ENCODE data around the gene WFDC13. TPM values are rescaled to one million over a fixed set of nuclear protein-coding genes. Genes with fewer than 3 reads are reported as not detected.
"Not testable (repeated sequence)": the region's sequence is repeated elsewhere in the genome, so short reads cannot be mapped to it uniquely, and the experiment has no call there.

Gene WFDC13
- total and polyA plus RNA-seq, 2 of the 8 experiments (the other 6 are each of a cell fraction or from before 2014, with no cell fraction given), result not detected

GRCh38 chr20:45701873-45702272, at the start of gene WFDC13 (continued):
- TF ChIP-seq TAF7 (optimal IDR thresholded peaks at IDR 0.05; ENCODE audit: borderline replicate concordance, low read depth, low read length) (no peak), SAP30 (IDR thresholded peaks at IDR 0.05; ENCODE audit: insufficient read depth, insufficient replicate concordance, low read length) (no peak)

DNA sequence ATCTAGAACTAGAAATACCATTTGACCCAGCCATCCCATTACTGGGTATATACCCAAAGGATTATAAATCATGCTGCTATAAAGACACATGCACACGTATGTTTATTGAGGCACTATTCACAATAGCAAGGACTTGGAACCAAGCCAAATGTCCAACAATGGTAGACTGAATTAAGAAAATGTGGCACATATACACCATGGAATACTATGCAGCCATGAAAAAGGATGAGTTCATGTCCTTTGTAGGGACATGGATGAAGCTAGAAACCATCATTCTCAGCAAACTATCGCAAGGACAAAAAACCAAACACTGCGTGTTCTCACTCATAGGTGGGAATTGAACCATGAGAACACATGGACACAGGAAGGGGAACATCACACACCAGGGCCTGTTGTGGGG, 44.8 kb upstream of the WFDC13 start:
- H3K4me3 ChIP-seq (ENCODE audit: extremely low read depth in 1 of 4, insufficient read depth in 2 of 4, low read depth in 3 of 4, low read length in 4 of 4); H2BK20ac ChIP-seq (ENCODE audit: low read length); H2BK15ac ChIP-seq (ENCODE audit: low read length); H3K79me1 ChIP-seq (ENCODE audit: low read depth, low read length); H3K4me2 ChIP-seq (ENCODE audit: insufficient read depth in 1 of 2, low read depth in 2 of 2, low read length in 2 of 2); H3K27ac ChIP-seq (ENCODE audit: low read depth, low read length); H3K36me3 ChIP-seq (ENCODE audit: control insufficient read depth in 2 of 4, insufficient read depth in 4 of 4, low read length in 3 of 4); H3K79me2 ChIP-seq (ENCODE audit: control insufficient read depth in 1 of 2, insufficient read depth in 2 of 2, low read length in 2 of 2); POLR2A ChIA-PET (ENCODE audit: partially characterized antibody); H3K23ac ChIP-seq (ENCODE audit: insufficient read length); H3K9ac ChIP-seq (replicated peaks in 1 of 4; ENCODE audit: extremely low read depth in 1 of 4, low read depth in 3 of 4, low read length in 3 of 4); H2AK5ac ChIP-seq (ENCODE audit: low read depth, low read length); H3K27me3 ChIP-seq (replicated peaks in 1 of 4; ENCODE audit: control insufficient read depth in 3 of 4, extremely low read depth in 1 of 4, insufficient read depth in 3 of 4, low read length in 3 of 4); H3K56ac ChIP-seq (replicated peaks; ENCODE audit: insufficient read length, low read depth, low read length); H4K5ac ChIP-seq (ENCODE audit: insufficient read length, low read depth, low read length); H3K4me1 ChIP-seq (replicated peaks in 1 of 4; ENCODE audit: control insufficient read depth in 3 of 4, insufficient read depth in 4 of 4, low read length in 3 of 4); H4K20me1 ChIP-seq (replicated peaks in 1 of 2; ENCODE audit: control insufficient read depth in 1 of 2, insufficient read depth in 2 of 2, low read length in 2 of 2); H2AFZ ChIP-seq (ENCODE audit: low read length); DNase-seq (ENCODE audit: low read depth in 1 of 2, low spot score in 2 of 2); H4K8ac ChIP-seq (ENCODE audit: extremely low read depth, insufficient read depth, low read length); H3K18ac ChIP-seq (ENCODE audit: extremely low read depth, low read length); H4K91ac ChIP-seq (replicated peaks; ENCODE audit: insufficient read length, low read length); H3K9me3 ChIP-seq (ENCODE audit: insufficient read depth in 2 of 2, low read depth in 1 of 2, low read length in 1 of 2); H3K4ac ChIP-seq (replicated peaks; ENCODE audit: insufficient read length, low read depth, low read length); H3K14ac ChIP-seq (ENCODE audit: insufficient read length); H3K23me2 ChIP-seq (ENCODE audit: low read depth, low read length); H2BK5ac ChIP-seq (ENCODE audit: low read depth, low read length); H2BK120ac ChIP-seq (replicated peaks; ENCODE audit: low read depth, low read length); FAIRE-seq; H2BK12ac ChIP-seq (ENCODE audit: low read depth, low read length): not testable (repeated sequence)
- 89% methylated on average over 3 of the region's 3 CpGs; no CpG with 5 or more reads in 1 of the 2 experiments for WGBS, 2 experiments (ENCODE audit: extremely low coverage in 1 of 2, insufficient coverage in 1 of 2, insufficient read length in 1 of 2, insufficient replicate concordance in 2 of 2, low coverage in 1 of 2, low lambda C conversion rate in 2 of 2, missing lambda C conversion rate in 1 of 2)
- CTCF ChIA-PET (ENCODE audit: partially characterized antibody), result interaction anchor here (1.7 kb wide), 1 partner anchor 114 kb away, joined by 4 read pairs; no protein-coding TSS in a partner anchor

Measured in H1 (cell line).